HG02852 (cell line): Measurements from ENCODE around the gene PLEKHG2.

Experiments used
- ATAC-seq: cut with Tn5 transposase; IDR thresholded peaks from one replicate; pipeline ENCODE4 v1.9.1; 2021; ENCODE audit warnings: mild to moderate bottlenecking, moderate library complexity; ENCODE audit not compliant: unreplicated experiment

The PLEKHG2 gene

GRCh38 chr19:39473443-39473960 lies 61.0 kb downstream of the PLEKHG2 start:
- no peak for ATAC-seq

GRCh38 chr19:39474139-39474620 lies 61.7 kb downstream of the PLEKHG2 start:
- no peak for ATAC-seq

GRCh38 chr19:39475748-39476147 lies 63.3 kb downstream of the PLEKHG2 start:
- ATAC-seq, result no peak
